Esophagus squamous epithelium (tissue), 4 donors: ENCODE measurements around the gene SOX13.

Experiments
- POLR2A ChIP-seq, 4 donors: fragments of 450-650 bp; IDR thresholded peaks; one replicate each; pipeline ENCODE4 v1.6.1; 2017; ENCODE audit warnings: antibody characterized with exemption in 4 of 4, mild to moderate bottlenecking in 4 of 4, moderate library complexity in 3 of 4
- TF ChIP-seq, protein P1 (sequence below), 6 experiments: fragments of 450-650 bp in 4 of 6; fragments of 200-600 bp in 2 of 6; sonication (generic) in 2 of 6; IDR thresholded peaks; one replicate each; pipeline ENCODE4 v1.5.1; 2016 to 2019; ENCODE audit warnings: antibody characterized with exemption in 6 of 6, mild to moderate bottlenecking in 4 of 6, moderate library complexity in 4 of 6

DNA sequence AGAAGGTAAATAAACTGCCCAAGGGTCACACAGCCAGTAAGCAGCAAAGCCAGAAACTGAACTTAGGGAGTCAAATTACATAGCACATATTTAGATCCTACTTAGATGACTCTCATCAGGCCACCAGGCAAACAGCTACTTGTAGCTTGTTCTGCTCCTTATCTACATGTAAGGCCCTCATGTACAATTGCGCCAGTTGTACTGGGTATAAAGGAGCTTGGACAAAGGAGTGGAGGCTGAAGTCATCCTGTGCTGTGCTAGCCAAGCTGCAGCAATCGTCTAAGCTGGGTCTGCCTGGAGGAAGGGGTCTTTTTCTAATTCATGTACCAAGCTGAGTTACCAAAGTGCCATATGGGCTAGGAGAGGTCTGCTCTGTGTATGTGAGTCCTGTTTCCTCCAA is 66.2 kb downstream of the SOX13 start:
- TF ChIP-seq, protein P1, sequence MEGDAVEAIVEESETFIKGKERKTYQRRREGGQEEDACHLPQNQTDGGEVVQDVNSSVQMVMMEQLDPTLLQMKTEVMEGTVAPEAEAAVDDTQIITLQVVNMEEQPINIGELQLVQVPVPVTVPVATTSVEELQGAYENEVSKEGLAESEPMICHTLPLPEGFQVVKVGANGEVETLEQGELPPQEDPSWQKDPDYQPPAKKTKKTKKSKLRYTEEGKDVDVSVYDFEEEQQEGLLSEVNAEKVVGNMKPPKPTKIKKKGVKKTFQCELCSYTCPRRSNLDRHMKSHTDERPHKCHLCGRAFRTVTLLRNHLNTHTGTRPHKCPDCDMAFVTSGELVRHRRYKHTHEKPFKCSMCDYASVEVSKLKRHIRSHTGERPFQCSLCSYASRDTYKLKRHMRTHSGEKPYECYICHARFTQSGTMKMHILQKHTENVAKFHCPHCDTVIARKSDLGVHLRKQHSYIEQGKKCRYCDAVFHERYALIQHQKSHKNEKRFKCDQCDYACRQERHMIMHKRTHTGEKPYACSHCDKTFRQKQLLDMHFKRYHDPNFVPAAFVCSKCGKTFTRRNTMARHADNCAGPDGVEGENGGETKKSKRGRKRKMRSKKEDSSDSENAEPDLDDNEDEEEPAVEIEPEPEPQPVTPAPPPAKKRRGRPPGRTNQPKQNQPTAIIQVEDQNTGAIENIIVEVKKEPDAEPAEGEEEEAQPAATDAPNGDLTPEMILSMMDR (IDR thresholded peaks at IDR 0.05), result no peak
- TF ChIP-seq POLR2A (IDR thresholded peaks at IDR 0.05), result no peak
